OCI-LY3 (cell line): ENCODE results near the gene RECK.

Experiments
- EZH2phosphoT487 ChIP-seq: fragments of 200-600 bp; shearing (Covaris generic); IDR thresholded peaks from 2 replicates; pipeline ENCODE4 v1.6.1; 2018; ENCODE audit warnings: antibody characterized with exemption, mixed run types, low read depth
- TF ChIP-seq, protein P1 (sequence below): fragments of 200-600, 300-600 bp; sonication (generic); IDR thresholded peaks from 2 replicates; pipeline ENCODE4 v1.5.1; 2014; ENCODE audit warnings: antibody characterized with exemption, low read length, low read depth

DNA sequence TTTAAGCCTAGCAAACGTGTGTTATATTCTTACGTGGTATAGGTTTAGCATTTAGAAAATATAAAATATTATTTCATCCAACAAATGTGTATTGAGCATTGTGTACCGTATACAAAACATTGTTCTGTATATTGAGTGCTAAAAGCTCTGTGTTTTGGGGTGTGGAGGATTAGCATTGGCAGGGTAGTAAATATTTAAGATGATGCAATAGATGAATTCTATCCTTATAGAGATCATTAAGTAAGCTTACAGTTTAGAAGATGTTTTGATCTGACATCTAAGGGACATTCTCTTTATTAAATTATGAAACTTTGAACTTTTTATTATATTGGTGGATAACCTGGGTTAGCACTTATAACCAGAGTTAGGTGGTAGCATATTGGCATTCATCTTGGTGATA lies 51.3 kb downstream of the RECK start:
- TF ChIP-seq, protein P1, sequence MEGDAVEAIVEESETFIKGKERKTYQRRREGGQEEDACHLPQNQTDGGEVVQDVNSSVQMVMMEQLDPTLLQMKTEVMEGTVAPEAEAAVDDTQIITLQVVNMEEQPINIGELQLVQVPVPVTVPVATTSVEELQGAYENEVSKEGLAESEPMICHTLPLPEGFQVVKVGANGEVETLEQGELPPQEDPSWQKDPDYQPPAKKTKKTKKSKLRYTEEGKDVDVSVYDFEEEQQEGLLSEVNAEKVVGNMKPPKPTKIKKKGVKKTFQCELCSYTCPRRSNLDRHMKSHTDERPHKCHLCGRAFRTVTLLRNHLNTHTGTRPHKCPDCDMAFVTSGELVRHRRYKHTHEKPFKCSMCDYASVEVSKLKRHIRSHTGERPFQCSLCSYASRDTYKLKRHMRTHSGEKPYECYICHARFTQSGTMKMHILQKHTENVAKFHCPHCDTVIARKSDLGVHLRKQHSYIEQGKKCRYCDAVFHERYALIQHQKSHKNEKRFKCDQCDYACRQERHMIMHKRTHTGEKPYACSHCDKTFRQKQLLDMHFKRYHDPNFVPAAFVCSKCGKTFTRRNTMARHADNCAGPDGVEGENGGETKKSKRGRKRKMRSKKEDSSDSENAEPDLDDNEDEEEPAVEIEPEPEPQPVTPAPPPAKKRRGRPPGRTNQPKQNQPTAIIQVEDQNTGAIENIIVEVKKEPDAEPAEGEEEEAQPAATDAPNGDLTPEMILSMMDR: no peak
- TF ChIP-seq EZH2phosphoT487: no peak
